Fibroblast of lung (primary cell): Measurements from ENCODE around the gene LTA4H.

Source experiments
- EZH2 ChIP-seq: IDR thresholded peaks from 2 replicates; pipeline ENCODE4 v1.5.1; 2012; ENCODE audit warnings: low read length, control low read depth, mild to moderate bottlenecking; ENCODE audit errors: missing control alignments
- TF ChIP-seq, protein P1 (sequence below), 2 donors: IDR thresholded peaks in 1 of 2; conservative IDR thresholded peaks in 1 of 2; 1 replicate in 1 of 2; 2 replicates in 1 of 2; pipeline ENCODE4 v1.5.1; 2011 to 2012; ENCODE audit warnings: low read length in 2 of 2, control low read depth in 1 of 2, inconsistent platforms in 1 of 2, low read depth in 1 of 2, mild to moderate bottlenecking in 1 of 2

GRCh38 chr12:95975491-95975890, 59.9 kb downstream of the LTA4H start:
- TF ChIP-seq, protein P1, sequence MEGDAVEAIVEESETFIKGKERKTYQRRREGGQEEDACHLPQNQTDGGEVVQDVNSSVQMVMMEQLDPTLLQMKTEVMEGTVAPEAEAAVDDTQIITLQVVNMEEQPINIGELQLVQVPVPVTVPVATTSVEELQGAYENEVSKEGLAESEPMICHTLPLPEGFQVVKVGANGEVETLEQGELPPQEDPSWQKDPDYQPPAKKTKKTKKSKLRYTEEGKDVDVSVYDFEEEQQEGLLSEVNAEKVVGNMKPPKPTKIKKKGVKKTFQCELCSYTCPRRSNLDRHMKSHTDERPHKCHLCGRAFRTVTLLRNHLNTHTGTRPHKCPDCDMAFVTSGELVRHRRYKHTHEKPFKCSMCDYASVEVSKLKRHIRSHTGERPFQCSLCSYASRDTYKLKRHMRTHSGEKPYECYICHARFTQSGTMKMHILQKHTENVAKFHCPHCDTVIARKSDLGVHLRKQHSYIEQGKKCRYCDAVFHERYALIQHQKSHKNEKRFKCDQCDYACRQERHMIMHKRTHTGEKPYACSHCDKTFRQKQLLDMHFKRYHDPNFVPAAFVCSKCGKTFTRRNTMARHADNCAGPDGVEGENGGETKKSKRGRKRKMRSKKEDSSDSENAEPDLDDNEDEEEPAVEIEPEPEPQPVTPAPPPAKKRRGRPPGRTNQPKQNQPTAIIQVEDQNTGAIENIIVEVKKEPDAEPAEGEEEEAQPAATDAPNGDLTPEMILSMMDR (conservative IDR thresholded peaks at IDR 0.05 in 1 of 2, IDR thresholded peaks at IDR 0.05 in 1 of 2; ENCODE audit: low read depth in 1 of 2, low read length in 2 of 2) = no peak
- TF ChIP-seq EZH2 = no peak
